Ishikawa (cell line): Measurements from ENCODE around the gene NPY.

Source experiments
- CEBPB ChIP-seq: IDR thresholded peaks from 2 replicates; pipeline ENCODE4 v1.6.1; 2012
- CREB1 ChIP-seq: IDR thresholded peaks from 2 replicates; pipeline ENCODE4 v1.6.1; 2012; ENCODE audit warnings: low read depth
- EGR1 ChIP-seq: IDR thresholded peaks from 2 replicates; pipeline ENCODE4 v1.6.1; 2012
- EP300 ChIP-seq: IDR thresholded peaks from 2 replicates; pipeline ENCODE4 v1.6.1; 2012; ENCODE audit warnings: borderline replicate concordance
- FOXM1 ChIP-seq: IDR thresholded peaks from 2 replicates; pipeline ENCODE4 v1.6.1; 2012; ENCODE audit warnings: low read depth, borderline replicate concordance
- NFIC ChIP-seq: IDR thresholded peaks from 2 replicates; pipeline ENCODE4 v1.6.1; 2012
- RAD21 ChIP-seq: IDR thresholded peaks from 2 replicates; pipeline ENCODE4 v1.6.1; 2012; ENCODE audit warnings: low read depth
- REST ChIP-seq: IDR thresholded peaks from 2 replicates; pipeline ENCODE4 v1.6.1; 2012; ENCODE audit warnings: low read depth, mild to moderate bottlenecking
- TAF1 ChIP-seq: IDR thresholded peaks from 2 replicates; pipeline ENCODE4 v1.6.1; 2012; ENCODE audit warnings: low read depth, mild to moderate bottlenecking
- TCF12 ChIP-seq: IDR thresholded peaks from 2 replicates; pipeline ENCODE4 v1.6.1; 2012; ENCODE audit warnings: low read depth
- TEAD4 ChIP-seq: IDR thresholded peaks from 2 replicates; pipeline ENCODE4 v1.6.1; 2012
- USF1 ChIP-seq: IDR thresholded peaks from 2 replicates; pipeline ENCODE4 v1.6.1; 2012
- YY1 ChIP-seq: IDR thresholded peaks from 2 replicates; pipeline ENCODE4 v1.6.1; 2012; ENCODE audit warnings: low read depth
- ZBTB7A ChIP-seq: IDR thresholded peaks from 2 replicates; pipeline ENCODE4 v1.6.1; 2012; ENCODE audit warnings: low read depth
- TF ChIP-seq, protein P1 (sequence below): IDR thresholded peaks from 2 replicates; pipeline ENCODE4 v1.6.1; 2012

Gene NPY

DNA sequence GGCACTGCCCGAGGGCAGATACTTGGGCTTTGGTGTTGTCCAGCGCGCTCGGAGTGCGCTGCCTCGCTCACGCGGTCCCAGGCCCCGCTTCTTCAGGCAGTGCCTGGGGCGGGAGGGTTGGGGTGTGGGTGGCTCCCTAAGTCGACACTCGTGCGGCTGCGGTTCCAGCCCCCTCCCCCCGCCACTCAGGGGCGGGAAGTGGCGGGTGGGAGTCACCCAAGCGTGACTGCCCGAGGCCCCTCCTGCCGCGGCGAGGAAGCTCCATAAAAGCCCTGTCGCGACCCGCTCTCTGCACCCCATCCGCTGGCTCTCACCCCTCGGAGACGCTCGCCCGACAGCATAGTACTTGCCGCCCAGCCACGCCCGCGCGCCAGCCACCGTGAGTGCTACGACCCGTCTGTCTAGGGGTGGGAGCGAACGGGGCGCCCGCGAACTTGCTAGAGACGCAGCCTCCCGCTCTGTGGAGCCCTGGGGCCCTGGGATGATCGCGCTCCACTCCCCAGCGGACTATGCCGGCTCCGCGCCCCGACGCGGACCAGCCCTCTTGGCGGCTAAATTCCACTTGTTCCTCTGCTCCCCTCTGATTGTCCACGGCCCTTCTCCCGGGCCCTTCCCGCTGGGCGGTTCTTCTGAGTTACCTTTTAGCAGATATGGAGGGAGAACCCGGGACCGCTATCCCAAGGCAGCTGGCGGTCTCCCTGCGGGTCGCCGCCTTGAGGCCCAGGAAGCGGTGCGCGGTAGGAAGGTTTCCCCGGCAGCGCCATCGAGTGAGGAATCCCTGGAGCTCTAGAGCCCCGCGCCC is at the start of gene NPY:
Gene NPY (plus strand): TSS at position 294 of the 802 bp plus-strand sequence. CDS start 1,051 bp downstream, outside the sequence.
- TF ChIP-seq CEBPB: no peak
- TF ChIP-seq TEAD4: no peak
- TF ChIP-seq, protein P1, sequence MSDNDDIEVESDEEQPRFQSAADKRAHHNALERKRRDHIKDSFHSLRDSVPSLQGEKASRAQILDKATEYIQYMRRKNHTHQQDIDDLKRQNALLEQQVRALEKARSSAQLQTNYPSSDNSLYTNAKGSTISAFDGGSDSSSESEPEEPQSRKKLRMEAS: no peak
- no peak for TF ChIP-seq ZBTB7A
- TF ChIP-seq EGR1: no peak
- no peak for TF ChIP-seq EP300
- TF ChIP-seq CREB1: no peak
- TF ChIP-seq FOXM1: no peak
- no peak for TF ChIP-seq USF1

DNA sequence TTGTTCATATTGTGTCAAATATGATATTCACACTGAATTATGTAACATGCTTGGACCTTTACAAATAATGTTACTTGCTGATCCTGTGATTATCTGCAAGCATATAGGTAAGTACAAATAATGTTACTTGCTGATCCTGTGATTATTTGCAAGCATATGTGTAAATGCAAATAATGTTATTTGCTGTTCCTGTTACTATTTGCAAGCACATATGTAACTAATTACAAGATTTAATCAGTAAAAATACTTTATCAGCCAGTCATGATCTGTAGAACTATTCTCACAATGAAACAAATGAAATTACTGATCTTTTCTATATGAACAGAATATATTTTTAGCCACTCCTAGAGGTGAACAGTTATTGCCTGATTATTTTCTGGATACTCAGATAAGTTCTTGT is 44.7 kb upstream of the NPY start:
- TF ChIP-seq, protein P1: no peak
- TF ChIP-seq NFIC: no peak
- TF ChIP-seq TEAD4: no peak
- TF ChIP-seq TCF12: no peak
- TF ChIP-seq ZBTB7A: no peak
- no peak for TF ChIP-seq FOXM1
- no peak for TF ChIP-seq REST
- no peak for TF ChIP-seq TAF1
- TF ChIP-seq USF1: no peak
- no peak for TF ChIP-seq EGR1

DNA sequence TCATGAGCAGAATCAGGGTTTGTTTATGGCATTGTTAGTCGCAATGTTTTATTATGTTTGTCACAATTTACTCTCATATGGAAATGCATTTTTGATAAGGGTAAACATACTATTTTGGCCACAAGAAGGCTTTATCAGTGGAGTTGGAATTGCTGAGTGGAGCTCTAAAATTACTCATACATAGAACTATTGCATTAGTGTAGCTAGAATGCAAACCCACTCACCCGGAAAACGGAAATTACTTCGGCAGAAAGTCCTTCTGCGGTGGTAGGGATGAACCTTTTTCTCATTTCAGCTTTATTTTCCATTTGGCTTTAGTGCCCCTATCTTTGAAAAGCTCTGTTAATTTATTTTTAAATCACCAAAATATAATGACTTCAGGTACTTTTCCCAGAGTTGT is 42.8 kb upstream of the NPY start:
- no peak for TF ChIP-seq FOXM1

- TF ChIP-seq TCF12 (no peak), EGR1 (no peak), REST (no peak), CEBPB (no peak), TEAD4 (no peak), RAD21 (no peak), ZBTB7A (no peak), YY1 (no peak), CREB1 (no peak), EP300 (no peak), USF1 (no peak), NFIC (no peak), FOXM1 (no peak), TAF1 (no peak)
- TF ChIP-seq, protein P1: no peak
Observed at GRCh38 chr7:24244554-24244953, 39.4 kb upstream of the NPY start.

GRCh38 chr7:24245362-24245761 is 38.6 kb upstream of the NPY start:
- no peak for TF ChIP-seq REST
- TF ChIP-seq, protein P1: no peak
- no peak for TF ChIP-seq CREB1
- TF ChIP-seq EGR1: no peak
- TF ChIP-seq RAD21: no peak
